ENCODE data around the gene ASTN2.
"Not testable (repeated sequence)": the region's sequence is repeated elsewhere in the genome, so short reads cannot be mapped to it uniquely, and the experiment has no call there.

The ASTN2 gene

GRCh38 chr9:116873491-116873890, 541.4 kb downstream of the ASTN2 start:
- no peak for DNase-seq (ENCODE audit: low spot score)

DNA sequence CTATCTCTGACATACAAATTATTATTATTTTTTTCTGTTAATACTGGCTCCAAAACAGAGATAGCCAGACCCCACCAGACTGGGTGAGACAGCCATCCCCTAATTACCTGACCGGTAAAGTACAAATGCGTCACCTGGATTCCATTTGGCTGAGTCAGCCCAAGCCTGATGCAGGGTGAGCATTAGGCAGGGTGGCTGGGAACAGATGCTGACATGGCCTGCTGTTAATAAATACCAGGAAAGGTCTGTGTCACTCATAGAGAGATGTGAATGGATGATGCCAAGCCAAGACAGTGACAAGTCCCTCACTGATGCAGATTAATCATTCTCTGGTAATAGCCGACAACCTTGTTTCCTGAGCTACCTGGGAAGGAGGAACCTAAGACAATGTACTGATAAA, 544.3 kb downstream of the ASTN2 start:
- DNase-seq (ENCODE audit: low spot score) = no peak

DNA sequence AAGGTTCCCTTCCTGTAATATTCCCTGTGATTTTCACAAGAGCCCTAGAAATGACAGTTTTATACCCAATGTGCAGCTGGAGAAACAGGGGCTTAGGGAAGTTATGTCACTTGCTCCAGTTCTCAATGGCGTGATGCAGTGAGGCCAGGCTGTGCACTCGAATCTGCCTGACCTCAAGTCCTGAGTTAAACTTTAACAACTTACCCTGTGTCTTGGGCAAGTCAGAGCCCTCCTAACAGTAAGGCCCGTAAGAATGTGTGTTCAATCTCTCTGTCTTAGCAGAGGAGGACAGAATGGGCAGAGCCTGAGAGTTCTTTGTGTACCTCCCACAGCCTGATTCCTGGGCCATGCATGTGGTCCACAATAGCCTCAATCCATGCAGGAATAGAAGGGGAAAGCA, 546.7 kb downstream of the ASTN2 start:
- DNase-seq (ENCODE audit: low spot score) = no peak

DNA sequence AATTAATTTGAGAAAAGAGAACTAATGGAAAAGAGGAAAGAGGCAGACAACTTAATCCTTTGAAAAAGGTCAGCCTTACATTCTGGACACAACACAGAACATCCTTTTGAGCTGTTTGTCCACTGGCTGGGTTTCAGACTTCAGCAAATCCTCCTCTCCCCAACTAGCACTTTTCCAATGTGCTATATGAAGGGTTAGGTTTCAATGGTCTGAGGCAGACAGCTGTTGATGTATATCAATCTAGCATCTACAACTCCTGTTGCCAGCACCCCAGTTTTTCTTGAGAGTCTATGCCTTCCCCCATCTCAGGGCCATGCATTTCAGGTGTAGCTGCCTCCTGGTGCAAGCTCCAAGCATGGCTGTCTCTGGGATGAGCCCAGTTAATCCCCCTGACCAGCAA, 553.5 kb downstream of the ASTN2 start:
- DNase-seq (ENCODE audit: low spot score) = no peak

GRCh38 chr9:116860509-116861120, 554.2 kb downstream of the ASTN2 start:
- DNase-seq (ENCODE audit: low spot score) = peak; percentile 50

DNA sequence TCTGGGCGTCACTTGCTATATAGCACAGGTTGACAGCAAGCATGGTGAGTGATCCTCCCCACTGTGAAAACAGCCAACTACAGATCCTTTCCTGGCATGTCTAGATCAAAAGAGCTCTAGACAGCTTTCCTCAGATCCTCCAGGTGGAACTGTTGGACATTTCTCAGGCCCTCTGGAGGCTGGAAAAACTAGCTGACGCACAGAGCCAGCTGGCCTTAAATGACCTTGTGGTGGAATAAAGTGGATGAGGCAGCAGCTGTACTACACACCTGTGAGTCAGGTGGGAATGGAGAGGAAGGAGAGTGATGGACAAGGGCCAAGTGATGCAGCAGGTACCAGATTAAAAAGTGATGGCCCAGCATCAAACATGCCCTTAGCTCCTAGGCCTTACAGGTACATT, 555.1 kb downstream of the ASTN2 start:
- DNase-seq (ENCODE audit: low spot score) = no peak

GRCh38 chr9:116857321-116857720, 557.5 kb downstream of the ASTN2 start:
- no peak for DNase-seq (ENCODE audit: low spot score)

DNA sequence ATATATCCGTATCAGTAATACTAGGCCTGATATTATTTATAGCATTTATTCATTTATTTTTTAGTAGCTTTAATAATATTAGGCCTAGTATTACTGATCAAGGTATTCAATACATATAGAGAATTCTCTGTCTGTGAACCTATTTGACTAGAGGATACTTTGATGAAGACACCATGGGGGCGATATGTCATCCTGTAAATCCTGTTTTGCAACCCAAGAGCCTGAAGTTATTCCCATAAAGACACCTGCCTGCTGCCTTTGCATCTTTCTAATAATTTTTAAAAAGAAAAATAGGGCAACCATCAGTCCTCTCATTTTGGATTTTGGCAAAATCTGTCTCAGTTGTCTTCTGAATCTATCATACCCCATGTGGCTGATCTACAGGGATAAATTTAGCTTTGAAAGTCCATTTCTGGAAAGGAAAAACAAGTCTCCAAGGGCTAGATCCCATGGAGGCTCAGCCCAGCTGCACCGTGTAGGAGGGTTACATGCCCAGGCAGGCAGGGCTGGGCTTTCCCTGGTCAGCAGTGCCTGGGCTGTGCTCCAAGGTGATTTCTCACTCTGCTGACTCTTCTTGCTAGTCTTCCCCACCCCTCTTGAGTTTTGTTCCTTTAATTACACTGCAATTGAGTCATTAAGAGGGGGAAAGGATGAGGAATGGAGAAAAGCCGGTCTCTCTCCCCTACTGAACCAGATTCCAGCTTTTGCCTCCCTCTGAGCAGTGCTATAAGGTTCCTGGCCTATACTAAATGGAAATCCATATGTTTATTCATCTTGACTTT, 558.8 kb downstream of the ASTN2 start:
- DNase-seq (ENCODE audit: low spot score) = no peak

GRCh38 chr9:116849721-116850120, 565.1 kb downstream of the ASTN2 start:
- no peak for DNase-seq (ENCODE audit: low spot score)

DNA sequence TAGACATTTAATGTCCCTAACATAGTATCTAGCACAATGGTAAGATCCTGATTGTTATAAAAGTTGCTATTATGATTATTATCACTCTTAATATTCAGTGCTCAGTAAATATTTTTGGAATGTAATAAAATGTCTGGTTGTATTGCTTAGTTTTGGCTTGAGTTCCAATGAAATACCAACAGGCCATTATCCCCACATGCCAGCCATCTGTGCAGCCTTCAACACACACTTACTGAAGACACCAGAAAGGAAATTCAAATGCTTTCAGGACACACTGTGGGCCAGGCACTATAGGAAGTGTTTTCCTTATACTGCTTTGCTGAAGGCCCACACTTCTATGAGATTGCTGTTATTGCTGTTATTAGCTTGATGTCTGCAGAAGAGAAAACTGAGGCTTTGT, 570.2 kb downstream of the ASTN2 start:
- DNase-seq (ENCODE audit: low spot score) = no peak

DNA sequence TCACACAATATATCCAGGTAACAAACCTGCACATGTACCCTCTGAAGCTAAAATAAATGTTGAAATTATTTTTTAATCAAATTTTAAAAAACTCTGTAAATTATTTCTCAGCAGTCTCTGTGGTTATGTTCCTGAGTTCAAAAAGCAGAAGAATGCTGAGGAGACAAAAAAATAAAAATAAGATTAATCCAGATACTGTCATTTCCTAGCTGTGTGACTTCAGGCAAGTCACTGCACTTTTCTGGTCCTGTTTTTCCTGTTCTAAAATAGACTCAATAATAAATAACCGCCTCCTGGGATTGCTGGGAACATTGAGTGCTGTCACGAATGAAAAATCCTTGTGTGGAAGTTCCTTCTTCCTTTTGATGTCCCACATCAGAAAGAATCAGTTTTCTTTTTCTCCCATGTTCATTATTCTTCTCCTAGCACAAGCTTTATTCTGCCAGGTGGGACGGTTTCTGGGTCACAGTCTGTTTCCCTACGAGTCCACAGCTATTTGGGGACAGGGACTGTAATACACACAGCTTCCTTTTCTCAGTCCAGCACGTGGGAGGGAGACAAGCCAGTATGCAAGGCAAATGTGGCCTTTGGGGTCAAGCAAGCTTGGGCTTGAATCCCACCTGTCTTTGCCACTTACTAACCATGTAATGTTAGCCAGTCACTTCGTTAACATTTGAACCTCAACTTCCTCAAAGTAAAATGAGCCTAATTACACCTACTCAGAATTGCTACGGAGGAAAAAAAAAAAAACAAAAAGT, 570.8 kb downstream of the ASTN2 start:
- DNase-seq (ENCODE audit: low spot score) = no peak

- DNase-seq (ENCODE audit: low spot score) = no peak
Measured at GRCh38 chr9:116842658-116843057, 572.2 kb downstream of the ASTN2 start.

GRCh38 chr9:116838468-116838867, 576.4 kb downstream of the ASTN2 start:
- not testable (repeated sequence) for DNase-seq (ENCODE audit: low spot score)

DNA sequence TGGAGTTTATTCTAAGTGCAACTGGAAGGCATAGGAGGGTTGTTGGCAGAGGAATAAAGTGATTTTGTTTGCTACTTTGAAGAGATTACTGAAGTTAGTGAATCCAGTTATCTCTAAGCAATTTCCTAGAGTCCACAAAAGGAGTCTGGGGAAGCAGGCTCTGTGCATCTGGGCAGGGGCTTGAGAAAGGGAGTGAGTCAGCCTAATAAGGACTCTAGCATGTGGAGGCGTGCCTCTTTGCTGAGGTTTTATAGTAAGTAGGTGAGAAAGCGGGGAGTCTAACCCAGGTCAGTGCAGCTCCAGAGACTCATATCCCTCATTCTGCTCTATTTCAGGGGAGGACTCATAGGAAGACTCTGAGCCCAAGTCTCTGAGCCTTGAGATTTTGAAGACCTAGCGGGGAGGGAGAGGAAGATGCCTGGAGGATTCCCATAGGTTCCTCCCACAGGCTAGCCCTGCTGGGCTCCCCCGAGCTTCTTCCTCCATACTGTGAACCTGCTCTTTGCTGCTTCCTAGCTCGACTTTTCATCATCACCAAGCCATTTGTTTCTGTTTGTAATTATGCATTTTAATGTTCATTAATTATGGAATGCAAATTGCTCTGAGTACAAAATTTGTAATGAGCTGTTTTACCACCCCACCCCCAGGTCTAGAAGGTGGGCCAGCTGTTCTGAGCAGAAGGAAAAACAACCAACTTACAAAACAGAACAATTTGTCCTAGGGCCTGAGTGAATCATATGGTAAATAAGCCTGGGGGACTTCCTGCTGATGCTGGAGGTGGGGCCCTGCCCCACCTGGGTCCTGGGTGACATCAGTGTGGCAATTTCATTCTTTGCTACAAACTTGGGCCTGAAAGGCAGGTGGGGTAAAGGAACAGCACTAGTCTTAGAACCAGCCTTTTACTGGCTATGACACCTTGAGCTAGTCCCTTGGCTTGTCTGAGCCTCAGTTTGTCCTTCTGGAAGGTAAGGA, 577.6 kb downstream of the ASTN2 start:
- DNase-seq (ENCODE audit: low spot score) = no peak

DNA sequence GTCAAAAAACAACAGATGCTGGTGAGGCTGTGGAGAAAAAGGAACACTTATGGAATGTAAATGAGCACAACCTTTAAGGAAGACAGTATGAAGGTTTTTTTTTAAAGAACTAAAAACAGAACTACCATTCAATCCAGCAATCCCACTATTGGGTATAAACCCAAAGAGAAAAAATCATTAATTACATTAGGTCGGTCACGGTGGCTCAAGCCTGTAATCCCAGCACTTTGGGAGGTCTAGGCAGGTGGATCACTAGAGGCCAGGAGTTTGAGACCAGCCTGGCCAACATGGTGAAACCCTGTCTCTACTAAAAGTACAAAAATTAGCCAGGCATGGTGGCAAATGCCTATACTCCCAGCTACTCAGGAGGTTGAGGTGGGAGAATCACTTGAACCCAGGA, 584.5 kb downstream of the ASTN2 start:
- DNase-seq (ENCODE audit: low spot score) = not testable (repeated sequence)

DNA sequence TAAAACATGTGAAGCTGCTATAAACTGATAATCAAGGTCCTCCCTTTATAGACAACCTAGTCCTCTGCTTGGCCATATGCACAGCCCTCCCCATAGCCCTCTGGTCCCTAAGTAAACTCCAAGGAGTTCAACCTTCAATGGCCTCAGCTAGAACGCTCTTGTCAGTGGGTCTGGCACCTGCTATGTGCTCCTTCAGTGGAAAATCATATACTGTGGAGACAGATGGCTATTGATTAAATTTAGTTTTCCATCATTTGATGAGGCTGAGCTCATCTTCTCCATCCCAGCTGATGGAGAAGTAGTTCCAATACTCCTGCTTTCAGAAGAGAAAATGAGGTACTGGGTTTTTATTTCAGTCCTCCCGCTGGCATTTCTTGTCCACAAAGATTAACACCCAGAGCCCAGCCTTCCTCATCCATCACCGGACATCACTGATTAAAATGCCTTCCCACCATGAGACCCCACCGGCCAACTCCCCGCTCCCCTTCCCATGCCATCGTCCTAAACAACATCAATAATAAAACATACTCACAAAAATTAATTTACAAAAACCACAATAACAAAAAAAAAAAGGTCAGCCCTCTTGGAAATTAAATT, 593.1 kb downstream of the ASTN2 start:
- no peak for DNase-seq (ENCODE audit: low spot score)

DNA sequence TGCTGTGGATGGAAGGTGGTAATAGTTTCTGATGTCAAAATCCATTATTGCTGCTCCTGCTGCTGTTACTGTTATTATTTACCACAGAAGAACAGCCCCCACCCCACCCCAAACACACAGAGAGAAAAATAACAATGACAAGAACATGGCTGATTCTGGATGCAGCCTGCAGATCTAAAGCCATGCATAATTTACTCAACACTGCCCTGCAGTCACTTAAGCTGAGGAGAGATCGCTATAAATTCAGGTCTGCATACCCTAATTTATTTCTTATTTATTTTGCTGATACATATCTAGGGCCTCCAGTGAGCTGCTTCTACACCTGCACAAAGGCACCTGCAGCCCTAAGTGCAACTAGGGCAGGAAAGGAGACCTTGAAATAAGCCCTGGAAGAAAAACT, 595.7 kb downstream of the ASTN2 start:
- no peak for DNase-seq (ENCODE audit: low spot score)

DNA sequence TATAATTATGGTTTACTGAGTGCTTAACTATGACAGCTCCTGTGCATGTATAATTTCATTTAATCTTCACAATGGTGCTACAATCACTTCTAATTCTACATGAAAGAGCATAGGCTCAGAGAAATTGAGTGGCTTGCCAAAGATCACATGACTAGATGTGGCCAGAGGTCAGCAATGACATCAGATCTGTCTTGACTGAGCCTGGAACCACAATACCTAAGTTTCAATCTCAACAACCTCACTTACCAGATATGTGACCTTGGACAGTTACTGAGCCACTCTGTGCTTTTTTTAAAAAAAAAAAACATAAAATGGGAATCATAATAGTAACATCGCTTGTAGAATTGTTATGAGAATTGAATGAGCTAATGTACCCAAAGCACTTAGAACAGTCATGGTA, 597.1 kb downstream of the ASTN2 start:
- DNase-seq (ENCODE audit: low spot score) = no peak

- DNase-seq (ENCODE audit: low spot score) = no peak
Measured at GRCh38 chr9:116816484-116816883, 598.4 kb downstream of the ASTN2 start.

GRCh38 chr9:116815835-116816234, 599.0 kb downstream of the ASTN2 start:
- DNase-seq (ENCODE audit: low spot score) = no peak

DNA sequence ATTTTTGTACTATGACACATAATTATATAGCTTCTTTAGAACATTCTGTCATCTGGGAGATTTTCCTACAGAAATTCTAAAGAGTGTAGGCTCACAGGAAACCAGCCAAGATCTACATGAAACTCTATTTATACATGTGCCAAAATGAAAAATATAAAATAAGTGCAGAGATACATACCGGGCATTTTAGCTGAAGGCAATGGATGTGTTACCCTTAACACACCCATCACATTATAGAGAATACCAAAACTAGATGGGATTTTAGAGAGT, 601.9 kb downstream of the ASTN2 start:
- peak; percentile 63 for DNase-seq (ENCODE audit: low spot score)
